Endodermal cell (in vitro differentiated cells): ENCODE results near the gene IFI44L. TPM values are rescaled to one million over a fixed set of nuclear protein-coding genes. Genes with fewer than 3 reads are reported as not detected.

Experiments used
- DNase-seq: peaks from one replicate; pipeline ENCODE4 v3.0.0-alpha.2; 2017
- H3K27ac ChIP-seq: 2 replicates; pipeline ENCODE4 v1.5.1; 2013; ENCODE audit warnings: mild to moderate bottlenecking, low read depth, low read length, moderate library complexity
- H3K27me3 ChIP-seq: 2 replicates; pipeline ENCODE4 v1.6.1; 2013; ENCODE audit warnings: mild to moderate bottlenecking, low read length, moderate library complexity; ENCODE audit not compliant: insufficient read depth, control insufficient read depth, poor library complexity, severe bottlenecking
- H3K36me3 ChIP-seq: 2 replicates; pipeline ENCODE4 v1.7.0; 2013; ENCODE audit warnings: mild to moderate bottlenecking, low read length, moderate library complexity; ENCODE audit not compliant: control insufficient read depth, insufficient read depth
- H3K4me1 ChIP-seq: one replicate; pipeline ENCODE4 v1.7.0; 2013; ENCODE audit warnings: low read length; ENCODE audit not compliant: control insufficient read depth, insufficient read depth
- H3K4me3 ChIP-seq: 2 replicates; pipeline ENCODE4 v1.5.1; 2013; ENCODE audit warnings: mild to moderate bottlenecking, low read length, moderate library complexity
- H3K9ac ChIP-seq: 2 replicates; pipeline ENCODE4 v1.6.1; 2013; ENCODE audit warnings: mild to moderate bottlenecking, low read length, moderate library complexity; ENCODE audit not compliant: poor library complexity, severe bottlenecking; ENCODE audit errors: extremely low read depth
- H3K9me3 ChIP-seq: 2 replicates; pipeline ENCODE4 v1.6.1; 2013; ENCODE audit warnings: mild to moderate bottlenecking, low read length, moderate library complexity; ENCODE audit not compliant: control insufficient read depth
- H3K27ac Mint-ChIP-seq: 2 replicates; pipeline ENCODE4 v1.8.0; 2020; ENCODE audit warnings: mixed read lengths
- H3K27me3 Mint-ChIP-seq: 2 replicates; pipeline ENCODE4 v1.8.0; 2021; ENCODE audit warnings: mild to moderate bottlenecking, mixed read lengths; ENCODE audit not compliant: insufficient read depth
- H3K36me3 Mint-ChIP-seq: 2 replicates; pipeline ENCODE4 v1.8.0; 2020; ENCODE audit warnings: low read depth, mixed read lengths
- H3K4me1 Mint-ChIP-seq: 2 replicates; pipeline ENCODE4 v1.8.0; 2020; ENCODE audit warnings: mixed read lengths
- H3K4me3 Mint-ChIP-seq: 2 replicates; pipeline ENCODE4 v1.8.0; 2020; ENCODE audit warnings: mild to moderate bottlenecking, moderate library complexity, mixed read lengths
- H3K9me3 Mint-ChIP-seq: 2 replicates; pipeline ENCODE4 v1.8.0; 2020; ENCODE audit warnings: mild to moderate bottlenecking, mixed read lengths
- CTCF ChIP-seq: fragments of 200-600 bp; sonication (generic); conservative IDR thresholded peaks from 2 replicates; pipeline ENCODE4 v1.5.0; 2021; ENCODE audit warnings: antibody characterized with exemption, mild to moderate bottlenecking
- WGBS, 2 experiments: methylation state at CpG; one replicate each; pipeline versions ENCODE4 v1.1.5 to v1.1.7; 2013; ENCODE audit warnings: missing lambda C conversion rate in 2 of 2, mixed read lengths in 1 of 2; ENCODE audit not compliant: insufficient coverage in 1 of 2, insufficient read length in 1 of 2; 5-methylcytosine and 5-hydroxymethylcytosine counted together
- total RNA-seq, 2 donors: library from RNA; stranded (reverse); fragmentation: NEBNext Ultra II Directional in 1 of 2; extraction: Animal tissue kit (Norgen Biotek cat#: 25700) in 1 of 2; gene quantifications; 2 replicates in 1 of 2; 3 replicates in 1 of 2; pipeline ENCODE4 v1.2.1, GENCODE V29; 2021

The IFI44L gene
- total RNA-seq, 2 donors from 2014 or later: not detected

- Histone ChIP-seq H3K4me3 (no peak overlapping the region), H3K9ac (no peak overlapping the region), H3K36me3 (no peaks in the 10 kb centered on the region), H3K9me3 (no peaks in the 10 kb centered on the region), H3K27me3 (peaks cover 6% of the 10 kb centered on the region), H3K4me1 (no peaks in the 10 kb centered on the region), H3K27ac (no peak overlapping the region)
- Mint-ChIP-seq H3K9me3 (peaks cover 20% of the 10 kb centered on the region), H3K4me1 (no peaks in the 10 kb centered on the region), H3K27ac (no peak overlapping the region), H3K27me3 (peaks cover 12% of the 10 kb centered on the region), H3K4me3 (no peak overlapping the region), H3K36me3 (no peaks in the 10 kb centered on the region)
- 86 to 100% methylated on average over 2 to 6 of the region's 6 CpGs for WGBS, 2 experiments
- DNase-seq: no peak
- no peak for TF ChIP-seq CTCF
Measured at GRCh38 chr1:78650114-78650660, 29.9 kb downstream of the IFI44L start.

- H3K4me1 Mint-ChIP-seq: no peaks in the 10 kb centered on the region
- no peak overlapping the region for H3K4me3 ChIP-seq
- H3K9me3 Mint-ChIP-seq: peaks cover 17% of the 10 kb centered on the region
- WGBS, 2 experiments: 93 to 97% methylated on average over 7 to 12 of the region's 12 CpGs
- H3K9me3 ChIP-seq: no peaks in the 10 kb centered on the region
- DNase-seq: no peak
- no peak overlapping the region for H3K27ac Mint-ChIP-seq
- no peaks in the 10 kb centered on the region for H3K36me3 ChIP-seq
- peaks cover 7% of the 10 kb centered on the region for H3K27me3 ChIP-seq
- no peak overlapping the region for H3K27ac ChIP-seq
- no peak overlapping the region for H3K9ac ChIP-seq
- H3K4me1 ChIP-seq: no peaks in the 10 kb centered on the region
- no peak for TF ChIP-seq CTCF
- H3K27me3 Mint-ChIP-seq: peaks cover 20% of the 10 kb centered on the region
- H3K4me3 Mint-ChIP-seq: no peak overlapping the region
- H3K36me3 Mint-ChIP-seq: no peaks in the 10 kb centered on the region
Measured at GRCh38 chr1:78651241-78651640, 31.0 kb downstream of the IFI44L start.

- Histone ChIP-seq H3K4me3 (no peak overlapping the region), H3K9ac (no peak overlapping the region), H3K36me3 (no peaks in the 10 kb centered on the region), H3K9me3 (no peaks in the 10 kb centered on the region), H3K4me1 (no peaks in the 10 kb centered on the region), H3K27ac (no peak overlapping the region), H3K27me3 (peaks cover 9% of the 10 kb centered on the region)
- no peak overlapping the region for H3K27ac Mint-ChIP-seq
- no peaks in the 10 kb centered on the region for H3K36me3 Mint-ChIP-seq
- H3K9me3 Mint-ChIP-seq: peaks cover 9% of the 10 kb centered on the region
- no peak for TF ChIP-seq CTCF
- DNase-seq: no peak
- H3K27me3 Mint-ChIP-seq: peaks cover 22% of the 10 kb centered on the region
- H3K4me1 Mint-ChIP-seq: no peaks in the 10 kb centered on the region
- 89 to 91% methylated on average over 16 to 17 of the region's 17 CpGs for WGBS, 2 experiments
- no peak overlapping the region for H3K4me3 Mint-ChIP-seq
Measured at GRCh38 chr1:78652019-78652560, 31.8 kb downstream of the IFI44L start.
